DOHH2 (cell line): Measurements from ENCODE around the gene ZBTB7C.

Experiments
- H3F3A ChIP-seq: fragments of 200-600 bp; sonication (generic), shearing (Covaris generic); 2 replicates; pipeline ENCODE4 v1.6.0; 2016; ENCODE audit warnings: antibody characterized with exemption, mild to moderate bottlenecking; ENCODE audit not compliant: control insufficient read depth, insufficient read depth
- H3K27ac ChIP-seq: fragments of 200-600 bp; sonication (generic); 2 replicates; pipeline ENCODE4 v1.5.1; 2014; ENCODE audit warnings: low read depth, mild to moderate bottlenecking, low read length, moderate library complexity
- H3K27me3 ChIP-seq: fragments of 200-600 bp; sonication (generic); 2 replicates; pipeline ENCODE4 v1.6.1; 2014; ENCODE audit warnings: mild to moderate bottlenecking, low read length, mixed read lengths; ENCODE audit not compliant: control insufficient read depth
- H3K36me3 ChIP-seq: fragments of 200-600 bp; sonication (generic); 2 replicates; pipeline ENCODE4 v1.6.1; 2014; ENCODE audit warnings: mild to moderate bottlenecking, low read length, moderate library complexity, mixed read lengths; ENCODE audit not compliant: control insufficient read depth
- H3K4me1 ChIP-seq: fragments of 200-600 bp; sonication (generic); 2 replicates; pipeline ENCODE4 v1.6.1; 2014; ENCODE audit warnings: mild to moderate bottlenecking, low read length, mixed read lengths; ENCODE audit not compliant: control insufficient read depth
- H3K4me2 ChIP-seq: fragments of 200-600 bp; sonication (generic); 2 replicates; pipeline ENCODE4 v1.6.0; 2014; ENCODE audit warnings: mild to moderate bottlenecking, low read length, moderate library complexity
- H3K4me3 ChIP-seq: fragments of 200-600 bp; sonication (generic); 2 replicates; pipeline ENCODE4 v1.5.1; 2014; ENCODE audit warnings: mild to moderate bottlenecking, low read length, mixed read lengths
- H3K79me2 ChIP-seq: fragments of 200-600 bp; sonication (generic); 2 replicates; pipeline ENCODE4 v1.6.1; 2014; ENCODE audit warnings: mild to moderate bottlenecking, low read length, mixed read lengths; ENCODE audit not compliant: control insufficient read depth
- H3K9me2 ChIP-seq: fragments of 200-600 bp; sonication (generic); replicated peaks from 2 replicates; pipeline ENCODE4 v1.6.1; 2014; ENCODE audit warnings: mild to moderate bottlenecking, low read length, mixed read lengths; ENCODE audit not compliant: control insufficient read depth
- H3K9me3 ChIP-seq: fragments of 200-600 bp; sonication (generic); 2 replicates; pipeline ENCODE4 v1.6.1; 2014; ENCODE audit warnings: antibody characterized with exemption, low read length, mixed read lengths; ENCODE audit not compliant: control insufficient read depth, insufficient read depth
- H4K20me1 ChIP-seq: fragments of 200-600 bp; sonication (generic); 2 replicates; pipeline ENCODE4 v1.6.0; 2014; ENCODE audit warnings: low read depth, mild to moderate bottlenecking, antibody characterized with exemption, low read length, moderate library complexity; ENCODE audit not compliant: control insufficient read depth, insufficient read depth
- CTCF ChIP-seq: fragments of 200-600 bp; sonication (generic); IDR thresholded peaks from one replicate; pipeline ENCODE4 v1.5.1; 2014; ENCODE audit warnings: antibody characterized with exemption, mild to moderate bottlenecking, low read depth, low read length; ENCODE audit not compliant: poor library complexity, severe bottlenecking
- EZH2phosphoT487 ChIP-seq: fragments of 200-600 bp; sonication (generic); IDR thresholded peaks from 2 replicates; pipeline ENCODE4 v1.6.1; 2017; ENCODE audit warnings: borderline replicate concordance, mild to moderate bottlenecking, antibody characterized with exemption, low read length, moderate library complexity, mixed read lengths

The ZBTB7C gene

GRCh38 chr18:48250918-48251317 lies 158.3 kb downstream of the ZBTB7C start:
- Histone ChIP-seq H3K27me3 (no peaks in the 10 kb centered on the region), H3K36me3 (no peaks in the 10 kb centered on the region), H3K4me2 (no peak overlapping the region), H3K9me3 (no peaks in the 10 kb centered on the region), H3K9me2 (no peaks in the 10 kb centered on the region), H3F3A (no peaks in the 10 kb centered on the region), H3K27ac (no peak overlapping the region), H3K4me3 (no peak overlapping the region), H4K20me1 (no peaks in the 10 kb centered on the region), H3K4me1 (no peaks in the 10 kb centered on the region), H3K79me2 (no peaks in the 10 kb centered on the region)
- TF ChIP-seq EZH2phosphoT487 (no peak), CTCF (no peak)

- Histone ChIP-seq H3K9me2 (no peaks in the 10 kb centered on the region), H3F3A (no peaks in the 10 kb centered on the region), H3K4me2 (no peak overlapping the region), H3K4me1 (no peaks in the 10 kb centered on the region), H3K79me2 (no peaks in the 10 kb centered on the region), H3K4me3 (no peak overlapping the region), H3K36me3 (no peaks in the 10 kb centered on the region), H3K27ac (no peak overlapping the region), H4K20me1 (no peaks in the 10 kb centered on the region), H3K9me3 (no peaks in the 10 kb centered on the region), H3K27me3 (no peaks in the 10 kb centered on the region)
- TF ChIP-seq EZH2phosphoT487 (no peak), CTCF (no peak)
Measured at GRCh38 chr18:48250362-48250907, 158.7 kb downstream of the ZBTB7C start.

- Histone ChIP-seq H3K36me3 (no peaks in the 10 kb centered on the region), H3K4me2 (no peak overlapping the region), H3K27me3 (no peaks in the 10 kb centered on the region), H3K79me2 (no peaks in the 10 kb centered on the region), H3K9me2 (no peaks in the 10 kb centered on the region), H3K9me3 (no peaks in the 10 kb centered on the region), H3K4me3 (no peak overlapping the region), H4K20me1 (no peaks in the 10 kb centered on the region), H3K4me1 (no peaks in the 10 kb centered on the region), H3F3A (no peaks in the 10 kb centered on the region), H3K27ac (no peak overlapping the region)
- TF ChIP-seq CTCF = no peak
- no peak for TF ChIP-seq EZH2phosphoT487
Measured at GRCh38 chr18:48249854-48250253, 159.3 kb downstream of the ZBTB7C start.
